BE2C (cell line): ENCODE results near the gene AGFG1.

Experiments
- DNase-seq: peaks from one replicate; pipeline ENCODE4 v3.0.0-alpha.2; 2020
- H3K27me3 ChIP-seq: fragments of 250-450 bp; sonication (Bioruptor Pico); 2 replicates; pipeline ENCODE4 v1.5.1; 2020; ENCODE audit warnings: mild to moderate bottlenecking
- H3K36me3 ChIP-seq: fragments of 250-450 bp; sonication (Bioruptor Pico); 2 replicates; pipeline ENCODE4 v1.5.1; 2020; ENCODE audit warnings: mild to moderate bottlenecking
- H3K4me1 ChIP-seq: fragments of 250-450 bp; sonication (Bioruptor Pico); 2 replicates; pipeline ENCODE4 v1.5.1; 2020
- H3K4me3 ChIP-seq: 2 replicates; pipeline ENCODE4 v1.5.1; 2011; ENCODE audit warnings: low read depth, low read length
- H3K9me3 ChIP-seq: fragments of 250-450 bp; sonication (Bioruptor Pico); 2 replicates; pipeline ENCODE4 v1.5.1; 2020
- TF ChIP-seq, protein P1 (sequence below): IDR thresholded peaks from 2 replicates; pipeline ENCODE4 v1.5.1; 2012; ENCODE audit warnings: mild to moderate bottlenecking, low read depth, low read length

Gene AGFG1

GRCh38 chr2:227451655-227451992, 20.3 kb upstream of the AGFG1 start:
- no peak for DNase-seq
- no peaks in the 10 kb centered on the region for H3K9me3 ChIP-seq
- peaks cover 25% of the 10 kb centered on the region for H3K4me1 ChIP-seq
- no peaks in the 10 kb centered on the region for H3K27me3 ChIP-seq
- H3K36me3 ChIP-seq = no peaks in the 10 kb centered on the region
- no peak overlapping the region for H3K4me3 ChIP-seq
- TF ChIP-seq, protein P1, sequence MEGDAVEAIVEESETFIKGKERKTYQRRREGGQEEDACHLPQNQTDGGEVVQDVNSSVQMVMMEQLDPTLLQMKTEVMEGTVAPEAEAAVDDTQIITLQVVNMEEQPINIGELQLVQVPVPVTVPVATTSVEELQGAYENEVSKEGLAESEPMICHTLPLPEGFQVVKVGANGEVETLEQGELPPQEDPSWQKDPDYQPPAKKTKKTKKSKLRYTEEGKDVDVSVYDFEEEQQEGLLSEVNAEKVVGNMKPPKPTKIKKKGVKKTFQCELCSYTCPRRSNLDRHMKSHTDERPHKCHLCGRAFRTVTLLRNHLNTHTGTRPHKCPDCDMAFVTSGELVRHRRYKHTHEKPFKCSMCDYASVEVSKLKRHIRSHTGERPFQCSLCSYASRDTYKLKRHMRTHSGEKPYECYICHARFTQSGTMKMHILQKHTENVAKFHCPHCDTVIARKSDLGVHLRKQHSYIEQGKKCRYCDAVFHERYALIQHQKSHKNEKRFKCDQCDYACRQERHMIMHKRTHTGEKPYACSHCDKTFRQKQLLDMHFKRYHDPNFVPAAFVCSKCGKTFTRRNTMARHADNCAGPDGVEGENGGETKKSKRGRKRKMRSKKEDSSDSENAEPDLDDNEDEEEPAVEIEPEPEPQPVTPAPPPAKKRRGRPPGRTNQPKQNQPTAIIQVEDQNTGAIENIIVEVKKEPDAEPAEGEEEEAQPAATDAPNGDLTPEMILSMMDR = no peak

GRCh38 chr2:227453810-227454209, 18.1 kb upstream of the AGFG1 start:
- no peak for DNase-seq
- H3K4me1 ChIP-seq = peaks cover 21% of the 10 kb centered on the region
- TF ChIP-seq, protein P1 = no peak
- no peaks in the 10 kb centered on the region for H3K9me3 ChIP-seq
- no peaks in the 10 kb centered on the region for H3K27me3 ChIP-seq
- H3K36me3 ChIP-seq = no peaks in the 10 kb centered on the region
- H3K4me3 ChIP-seq = no peak overlapping the region

DNA sequence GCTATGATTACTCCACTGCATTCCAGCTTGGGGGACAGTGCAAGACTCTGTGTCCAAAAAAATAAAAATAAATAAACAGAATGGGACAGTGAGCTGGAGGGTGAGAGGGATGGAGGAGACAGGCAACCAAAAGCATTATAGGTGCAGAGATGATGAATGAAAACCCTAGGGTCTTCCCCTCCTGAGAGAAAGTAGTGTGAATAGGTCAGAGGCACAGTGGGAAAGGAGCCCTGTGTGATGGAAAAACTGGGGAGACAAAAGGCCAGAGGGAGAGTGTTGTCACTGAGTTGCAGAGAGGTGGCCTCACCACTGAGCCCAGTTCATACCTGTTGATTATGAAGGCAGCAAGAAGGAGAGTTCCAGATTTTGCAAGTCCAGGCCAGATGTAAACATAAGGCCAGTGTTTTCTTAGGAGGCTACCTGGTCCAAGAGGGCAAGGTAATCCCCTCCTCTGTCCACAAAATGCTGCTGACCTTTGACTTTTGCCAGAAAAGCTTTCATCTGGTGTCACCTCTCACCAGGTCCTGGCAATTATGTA, 17.6 kb upstream of the AGFG1 start:
- no peaks in the 10 kb centered on the region for H3K27me3 ChIP-seq
- DNase-seq = no peak
- no peaks in the 10 kb centered on the region for H3K9me3 ChIP-seq
- H3K4me3 ChIP-seq = no peak overlapping the region
- TF ChIP-seq, protein P1 = no peak
- H3K36me3 ChIP-seq = no peaks in the 10 kb centered on the region
- H3K4me1 ChIP-seq = peaks cover 21% of the 10 kb centered on the region

- TF ChIP-seq, protein P1 = no peak
- no peak for DNase-seq
- Histone ChIP-seq H3K27me3 (no peaks in the 10 kb centered on the region), H3K9me3 (no peaks in the 10 kb centered on the region), H3K4me3 (no peak overlapping the region), H3K36me3 (no peaks in the 10 kb centered on the region), H3K4me1 (peaks cover 17% of the 10 kb centered on the region)
Observed at GRCh38 chr2:227455200-227455599, 16.8 kb upstream of the AGFG1 start.

- DNase-seq = no peak
- H3K27me3 ChIP-seq = no peaks in the 10 kb centered on the region
Observed at GRCh38 chr2:227456102-227456501, 15.9 kb upstream of the AGFG1 start.

GRCh38 chr2:227456772-227457171, 15.2 kb upstream of the AGFG1 start:
- Histone ChIP-seq H3K9me3 (no peaks in the 10 kb centered on the region), H3K27me3 (no peaks in the 10 kb centered on the region), H3K4me3 (no peak overlapping the region), H3K36me3 (no peaks in the 10 kb centered on the region), H3K4me1 (peaks cover 7% of the 10 kb centered on the region; the same call in 1 of the 2 replicates)
- TF ChIP-seq, protein P1 = no peak
- no peak for DNase-seq

More at GRCh38 chr2:227456102-227456501, 15.9 kb upstream of the AGFG1 start:
- Histone ChIP-seq H3K9me3 (no peaks in the 10 kb centered on the region), H3K4me1 (peaks cover 9% of the 10 kb centered on the region), H3K36me3 (no peaks in the 10 kb centered on the region), H3K4me3 (no peak overlapping the region)
- TF ChIP-seq, protein P1 = no peak
